CD4-positive, CD25-positive, alpha-beta regulatory T cell (primary cell): Measurements from ENCODE around the gene ABCC1. TPM values are rescaled to one million over a fixed set of nuclear protein-coding genes. Genes with fewer than 3 reads are reported as not detected.

Experiments
- ATAC-seq, 2 donors: fragments of 150-1000 bp; cut with Tn5 transposase; one replicate each; pipeline ENCODE4 v1.10.0; 2021; ENCODE audit warnings: low read depth in 2 of 2, moderate number of reproducible peaks in 2 of 2, moderate library complexity in 1 of 2
- DNase-seq, 3 donors: peaks; one replicate each; pipeline versions ENCODE4 v3.0.0 to v3.0.0-alpha.2; 2012 to 2022; ENCODE audit warnings: mixed read lengths in 1 of 3
- H3K27ac ChIP-seq: one replicate; pipeline ENCODE4 v1.7.0; 2013; ENCODE audit warnings: mild to moderate bottlenecking, low read length; ENCODE audit not compliant: insufficient read depth, poor library complexity, severe bottlenecking
- H3K27me3 ChIP-seq: one replicate; pipeline ENCODE4 v1.7.0; 2013; ENCODE audit warnings: low read length; ENCODE audit not compliant: control insufficient read depth, insufficient read depth
- H3K36me3 ChIP-seq: one replicate; pipeline ENCODE4 v1.7.0; 2013; ENCODE audit warnings: mild to moderate bottlenecking, low read length, moderate library complexity; ENCODE audit not compliant: control insufficient read depth, insufficient read depth
- H3K4me1 ChIP-seq: 2 replicates; pipeline ENCODE4 v1.7.0; 2013; ENCODE audit warnings: mild to moderate bottlenecking, low read length; ENCODE audit not compliant: insufficient read depth, control insufficient read depth, poor library complexity, severe bottlenecking
- H3K4me3 ChIP-seq: one replicate; pipeline ENCODE4 v1.7.0; 2013; ENCODE audit warnings: low read depth, mild to moderate bottlenecking, low read length, moderate library complexity
- H3K9me3 ChIP-seq, 2 experiments: 1 replicate in 1 of 2; 2 replicates in 1 of 2; pipeline ENCODE4 v1.7.0; 2013; ENCODE audit warnings: low read length in 2 of 2, mild to moderate bottlenecking in 1 of 2, moderate library complexity in 1 of 2; ENCODE audit not compliant: control insufficient read depth in 2 of 2
- H3K27ac Mint-ChIP-seq, 3 donors: one replicate each; pipeline ENCODE4 v1.8.0; 2020 to 2022; ENCODE audit warnings: mild to moderate bottlenecking in 3 of 3, mixed read lengths in 3 of 3, moderate library complexity in 2 of 3
- H3K27me3 Mint-ChIP-seq: one replicate; pipeline ENCODE4 v1.8.0; 2022; ENCODE audit warnings: mild to moderate bottlenecking, mixed read lengths
- H3K36me3 Mint-ChIP-seq: one replicate; pipeline ENCODE4 v1.8.0; 2020; ENCODE audit warnings: mixed read lengths
- H3K4me1 Mint-ChIP-seq, 4 donors: one replicate each; pipeline ENCODE4 v1.8.0; 2020 to 2022; ENCODE audit warnings: mixed read lengths in 4 of 4, mild to moderate bottlenecking in 1 of 4
- H3K4me3 Mint-ChIP-seq, 4 donors: one replicate each; pipeline ENCODE4 v1.8.0; 2020 to 2022; ENCODE audit warnings: mild to moderate bottlenecking in 4 of 4, mixed read lengths in 4 of 4, moderate library complexity in 3 of 4
- H3K9me3 Mint-ChIP-seq, 7 donors: one replicate each; pipeline ENCODE4 v1.8.0; 2020 to 2022; ENCODE audit warnings: mixed read lengths in 7 of 7, mild to moderate bottlenecking in 3 of 7, moderate library complexity in 2 of 7
- polyA plus RNA-seq, 4 donors: library from polyadenylated mRNA; unstranded; fragments of 300-500 nt; fragmentation: Illumina TruSeq; gene quantifications; one replicate each; pipeline ENCODE4 v1.2.3, GENCODE V29; 2021
- total RNA-seq: library from RNA; stranded (reverse); gene quantifications from one replicate; pipeline ENCODE4 v1.2.3, GENCODE V29; 2022

Gene ABCC1
- total and polyA plus RNA-seq, 5 donors from 2014 or later: 6.9 to 103 (median 8.7) TPM

- Mint-ChIP-seq H3K36me3 (peaks cover 58% of the 10 kb centered on the region), H3K4me1 (peaks cover 13 to 30% (median 16%) of the 10 kb centered on the region in 4 donors), H3K9me3 (peaks cover 0 to 1% (median 0%) of the 10 kb centered on the region in 7 donors), H3K27ac (peak overlapping the region; percentile 74 to 84 (median 78)), H3K4me3 (no peak overlapping the region), H3K27me3 (no peaks in the 10 kb centered on the region)
- H3K9me3 ChIP-seq: no peaks in the 10 kb centered on the region
- ATAC-seq: no peak
- H3K27me3 ChIP-seq: no peaks in the 10 kb centered on the region
- DNase-seq: no peak
- no peaks in the 10 kb centered on the region for H3K4me1 ChIP-seq
- H3K27ac ChIP-seq: no peak overlapping the region
- H3K4me3 ChIP-seq: no peak overlapping the region
- peaks cover 68% of the 10 kb centered on the region for H3K36me3 ChIP-seq
Observed at GRCh38 chr16:16017812-16018211, 68.4 kb downstream of the ABCC1 start.

DNA sequence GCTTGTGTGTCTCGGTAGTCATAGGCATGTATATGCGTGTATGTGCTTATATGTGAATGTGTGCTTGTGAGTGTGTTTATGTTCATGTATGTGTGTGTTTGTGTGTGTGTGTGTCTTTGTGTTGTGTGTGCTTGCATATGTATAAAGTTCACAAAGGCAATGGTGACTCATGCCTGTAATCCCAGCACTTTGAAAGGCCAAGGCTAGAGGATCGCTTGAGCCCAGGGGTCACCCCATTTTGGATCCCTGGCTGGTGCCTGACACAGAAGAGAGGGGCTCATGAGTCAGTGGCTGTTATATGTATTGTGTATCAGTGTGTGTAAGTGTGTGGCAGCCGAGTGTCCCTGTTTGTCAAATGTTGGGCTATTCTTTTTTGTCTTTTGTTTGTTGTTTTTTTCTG is 69.3 kb downstream of the ABCC1 start:
- H3K27ac Mint-ChIP-seq: peak overlapping the region in 1 of 3 donors; percentile 75

GRCh38 chr16:16019488-16019887 is 70.1 kb downstream of the ABCC1 start:
- Mint-ChIP-seq H3K27ac (peak overlapping the region in 1 of 3 donors; percentile 79), H3K4me3 (no peak overlapping the region), H3K9me3 (peaks cover 0 to 1% (median 0%) of the 10 kb centered on the region in 7 donors), H3K4me1 (peaks cover 16 to 38% (median 26%) of the 10 kb centered on the region in 4 donors), H3K27me3 (no peaks in the 10 kb centered on the region), H3K36me3 (peaks cover 64% of the 10 kb centered on the region)
- peaks cover 6% of the 10 kb centered on the region for H3K4me1 ChIP-seq
- no peaks in the 10 kb centered on the region for H3K27me3 ChIP-seq
- H3K9me3 ChIP-seq: no peaks in the 10 kb centered on the region
- ATAC-seq: no peak
- H3K36me3 ChIP-seq: peaks cover 60% of the 10 kb centered on the region
- no peak overlapping the region for H3K4me3 ChIP-seq
- H3K27ac ChIP-seq: no peak overlapping the region
- no peak for DNase-seq

More for the DNA sequence above, 69.3 kb downstream of the ABCC1 start:
- Mint-ChIP-seq H3K4me1 (peaks cover 13 to 36% (median 21%) of the 10 kb centered on the region in 4 donors), H3K9me3 (peaks cover 0 to 1% (median 0%) of the 10 kb centered on the region in 7 donors), H3K27me3 (no peaks in the 10 kb centered on the region), H3K36me3 (peaks cover 61% of the 10 kb centered on the region), H3K4me3 (no peak overlapping the region)
- DNase-seq (no peak), ATAC-seq (no peak)
- no peaks in the 10 kb centered on the region for H3K9me3 ChIP-seq
- H3K4me1 ChIP-seq: no peaks in the 10 kb centered on the region
- no peak overlapping the region for H3K27ac ChIP-seq
- no peaks in the 10 kb centered on the region for H3K27me3 ChIP-seq
- peaks cover 65% of the 10 kb centered on the region for H3K36me3 ChIP-seq
- no peak overlapping the region for H3K4me3 ChIP-seq

GRCh38 chr16:16020291-16020690 is 70.9 kb downstream of the ABCC1 start:
- no peak overlapping the region for H3K4me3 ChIP-seq
- no peaks in the 10 kb centered on the region for H3K27me3 Mint-ChIP-seq
- H3K9me3 Mint-ChIP-seq: peaks cover 0 to 1% (median 0%) of the 10 kb centered on the region in 7 donors
- no peaks in the 10 kb centered on the region for H3K9me3 ChIP-seq
- no peak overlapping the region for H3K4me3 Mint-ChIP-seq
- H3K4me1 Mint-ChIP-seq: peaks cover 24 to 46% (median 33%) of the 10 kb centered on the region in 4 donors
- ATAC-seq (no peak), DNase-seq (no peak)
- peaks cover 63% of the 10 kb centered on the region for H3K36me3 Mint-ChIP-seq
- peaks cover 55% of the 10 kb centered on the region for H3K36me3 ChIP-seq
- H3K27ac ChIP-seq: no peak overlapping the region
- H3K4me1 ChIP-seq: peaks cover 14% of the 10 kb centered on the region
- H3K27ac Mint-ChIP-seq: peak overlapping the region; percentile 19 to 87 (median 79)
- H3K27me3 ChIP-seq: no peaks in the 10 kb centered on the region

GRCh38 chr16:16021020-16021419 is 71.6 kb downstream of the ABCC1 start:
- ATAC-seq (no peak), DNase-seq (no peak)
- Mint-ChIP-seq H3K4me3 (no peak overlapping the region), H3K4me1 (peaks cover 30 to 53% (median 37%) of the 10 kb centered on the region in 4 donors), H3K36me3 (peaks cover 59% of the 10 kb centered on the region), H3K27ac (peak overlapping the region; percentile 19 to 87 (median 34)), H3K9me3 (peaks cover 0 to 1% (median 0%) of the 10 kb centered on the region in 7 donors), H3K27me3 (no peaks in the 10 kb centered on the region)
- H3K27ac ChIP-seq: no peak overlapping the region
- H3K36me3 ChIP-seq: peaks cover 47% of the 10 kb centered on the region
- no peaks in the 10 kb centered on the region for H3K27me3 ChIP-seq
- H3K4me1 ChIP-seq: peaks cover 21% of the 10 kb centered on the region
- H3K9me3 ChIP-seq: no peaks in the 10 kb centered on the region
- H3K4me3 ChIP-seq: no peak overlapping the region

DNA sequence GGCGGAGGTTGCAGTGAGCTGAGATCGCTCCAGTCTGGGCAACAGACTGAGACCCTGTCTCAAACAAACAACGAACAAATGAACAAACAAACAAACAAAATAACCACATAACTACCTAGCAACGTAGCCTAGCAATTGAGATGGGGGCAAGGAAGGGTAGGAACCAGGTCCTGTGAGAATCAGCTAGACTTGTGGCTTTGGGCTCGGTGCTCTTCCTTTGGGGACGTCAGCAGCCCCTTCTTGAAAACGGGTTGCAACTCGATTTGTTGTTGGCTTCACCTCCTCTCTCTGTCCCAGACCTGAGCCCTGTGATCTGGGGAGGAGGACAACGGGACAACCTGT is 72.2 kb downstream of the ABCC1 start:
- Histone ChIP-seq H3K36me3 (peaks cover 43% of the 10 kb centered on the region), H3K4me3 (no peak overlapping the region), H3K27me3 (no peaks in the 10 kb centered on the region), H3K9me3 (no peaks in the 10 kb centered on the region), H3K27ac (no peak overlapping the region), H3K4me1 (peaks cover 27% of the 10 kb centered on the region)
- DNase-seq (no peak), ATAC-seq (no peak)
- H3K27me3 Mint-ChIP-seq: no peaks in the 10 kb centered on the region
- peaks cover 54% of the 10 kb centered on the region for H3K36me3 Mint-ChIP-seq
- peaks cover 0 to 1% (median 0%) of the 10 kb centered on the region in 7 donors for H3K9me3 Mint-ChIP-seq
- no peak overlapping the region for H3K27ac Mint-ChIP-seq
- no peak overlapping the region for H3K4me3 Mint-ChIP-seq
- peaks cover 28 to 58% (median 40%) of the 10 kb centered on the region in 4 donors for H3K4me1 Mint-ChIP-seq

DNA sequence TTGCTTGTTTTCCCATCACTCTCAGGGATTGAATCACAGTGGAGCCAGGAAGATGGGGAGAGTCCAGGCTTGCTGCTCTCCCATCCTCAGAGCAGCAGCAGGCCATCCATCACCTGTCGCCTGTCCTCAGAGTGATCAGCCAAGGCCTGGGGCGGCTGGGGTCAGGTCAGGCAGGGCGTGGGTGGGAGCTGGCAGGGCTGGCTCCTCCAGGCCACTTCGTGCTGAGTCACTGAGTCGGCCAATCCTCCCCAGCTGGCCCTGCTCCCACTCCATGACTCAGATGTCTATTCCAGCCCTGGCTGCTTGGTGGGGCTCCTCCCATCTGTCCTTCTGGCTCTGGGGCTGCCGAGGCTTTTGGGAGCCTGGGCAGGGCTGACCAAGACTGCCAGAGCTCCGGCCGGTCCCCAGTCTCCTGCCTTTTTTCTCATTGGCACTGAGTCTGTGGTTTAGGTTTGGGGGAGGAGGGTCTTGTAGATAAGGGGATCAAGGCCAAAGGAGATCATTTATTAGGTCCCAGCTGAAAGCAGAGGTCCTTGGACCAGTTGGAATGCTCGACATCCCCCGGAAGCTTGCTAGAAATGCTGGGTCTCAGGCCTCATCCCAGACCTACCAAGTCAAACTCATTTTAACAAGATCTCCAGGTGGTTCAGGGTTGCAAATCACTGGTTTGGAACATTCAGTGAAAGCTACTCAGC is 72.7 kb downstream of the ABCC1 start:
- Mint-ChIP-seq H3K4me1 (peaks cover 30 to 63% (median 40%) of the 10 kb centered on the region in 4 donors), H3K27me3 (no peaks in the 10 kb centered on the region), H3K27ac (peak overlapping the region; percentile 20 to 96 (median 60)), H3K9me3 (peaks cover 0 to 1% (median 0%) of the 10 kb centered on the region in 7 donors), H3K36me3 (peaks cover 49% of the 10 kb centered on the region), H3K4me3 (peak overlapping the region in 1 of 4 donors; percentile 58)
- Histone ChIP-seq H3K9me3 (no peaks in the 10 kb centered on the region), H3K27ac (no peak overlapping the region), H3K36me3 (peaks cover 40% of the 10 kb centered on the region), H3K27me3 (no peaks in the 10 kb centered on the region), H3K4me3 (no peak overlapping the region), H3K4me1 (peaks cover 27% of the 10 kb centered on the region)
- DNase-seq (no peak), ATAC-seq (no peak)

- no peaks in the 10 kb centered on the region for H3K27me3 ChIP-seq
- peak overlapping the region; percentile 20 to 96 (median 60) for H3K27ac Mint-ChIP-seq
- H3K9me3 ChIP-seq: no peaks in the 10 kb centered on the region
- H3K36me3 ChIP-seq: peaks cover 36% of the 10 kb centered on the region
- H3K36me3 Mint-ChIP-seq: peaks cover 44% of the 10 kb centered on the region
- peaks cover 31 to 67% (median 42%) of the 10 kb centered on the region in 4 donors for H3K4me1 Mint-ChIP-seq
- peaks cover 27% of the 10 kb centered on the region for H3K4me1 ChIP-seq
- H3K9me3 Mint-ChIP-seq: peaks cover 0 to 1% (median 0%) of the 10 kb centered on the region in 7 donors
- H3K27ac ChIP-seq: no peak overlapping the region
- H3K27me3 Mint-ChIP-seq: no peaks in the 10 kb centered on the region
- H3K4me3 ChIP-seq: no peak overlapping the region
- H3K4me3 Mint-ChIP-seq: peak overlapping the region in 1 of 4 donors; percentile 38
- DNase-seq (no peak), ATAC-seq (no peak)
Observed at GRCh38 chr16:16022683-16023064, 73.3 kb downstream of the ABCC1 start.
